Upper lobe of right lung (tissue), 1 donor: Measurements from ENCODE around the gene PLRG1. TPM values are rescaled to one million over a fixed set of nuclear protein-coding genes. Genes with fewer than 3 reads are reported as not detected.
A peak's percentile ranks its signal among the peaks of the same experiment; 100 is the strongest.

ENCODE experiments used
- ATAC-seq: fragments of 200-7000 bp; cut with Tn5 transposase; one replicate; pipeline ENCODE4 v1.9.1; 2020; ENCODE audit warnings: mild to moderate bottlenecking, moderate library complexity
- DNase-seq: peaks from one replicate; pipeline ENCODE4 v3.0.0-alpha.2; 2020
- H3K27ac ChIP-seq: fragments of 200-600 bp; one replicate; pipeline ENCODE4 v1.8.0; 2022
- H3K27me3 ChIP-seq: fragments of 200-600 bp; one replicate; pipeline ENCODE4 v1.8.0; 2022; ENCODE audit warnings: mild to moderate bottlenecking
- H3K36me3 ChIP-seq: fragments of 200-600 bp; one replicate; pipeline ENCODE4 v1.8.0; 2022
- H3K4me1 ChIP-seq: fragments of 200-600 bp; one replicate; pipeline ENCODE4 v1.8.0; 2022
- H3K4me3 ChIP-seq: fragments of 200-600 bp; one replicate; pipeline ENCODE4 v1.8.0; 2022; ENCODE audit warnings: mild to moderate bottlenecking
- H3K9me3 ChIP-seq: fragments of 200-600 bp; one replicate; pipeline ENCODE4 v1.8.0; 2022
- intact Hi-C: fragments of 100-400 bp; cut with DNase I; formaldehyde crosslinking; loops from one replicate; pipeline ENCODE4 v1.11.0; 2022
- total RNA-seq: library from RNA; stranded (reverse); fragmentation: NEBNext Ultra II Directional; extraction: Animal tissue kit (Norgen Biotek cat#: 25700); gene quantifications from one replicate; pipeline ENCODE4 v1.2.1, GENCODE V29; 2021
- TF ChIP-seq, protein P1 (sequence below): fragments of 200-600 bp; IDR thresholded peaks from one replicate; pipeline ENCODE4 v1.8.0; 2022; ENCODE audit warnings: antibody characterized with exemption
- donor health status: DM: no; HTN: yes; CAD: no; lungs with severe emphysema.

PLRG1 gene
- total RNA-seq, 1 donor from 2014 or later, result 68.8 TPM

DNA sequence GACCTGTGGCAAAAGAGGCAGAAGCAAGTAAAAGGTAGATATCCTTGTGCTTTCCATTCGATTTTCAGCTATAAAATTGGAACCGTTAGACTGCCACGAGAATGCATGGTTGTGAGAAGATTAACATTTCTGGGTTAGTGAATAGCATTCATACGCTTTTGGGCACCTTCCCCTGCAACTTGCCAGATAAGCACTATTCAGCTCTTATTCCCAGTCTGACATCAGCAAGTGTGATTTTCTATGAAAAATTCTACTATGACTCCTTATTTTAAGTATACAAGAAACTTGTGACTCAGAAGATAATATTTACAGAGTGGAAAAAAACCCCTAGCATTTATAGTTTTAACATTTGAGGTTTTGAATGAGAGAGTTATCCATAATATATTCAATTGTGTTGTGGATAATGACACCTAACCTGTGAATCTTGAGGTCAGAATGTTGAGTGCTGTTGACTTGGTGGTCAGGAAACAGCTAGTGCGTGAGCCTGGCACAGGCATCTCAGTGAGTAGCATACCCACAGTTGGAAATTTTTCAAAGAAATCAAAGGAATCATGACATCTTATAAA is 16.5 kb upstream of the PLRG1 start:
- intact Hi-C loops, result no loop called here
- H3K4me3 ChIP-seq, result no peak overlapping the region

DNA sequence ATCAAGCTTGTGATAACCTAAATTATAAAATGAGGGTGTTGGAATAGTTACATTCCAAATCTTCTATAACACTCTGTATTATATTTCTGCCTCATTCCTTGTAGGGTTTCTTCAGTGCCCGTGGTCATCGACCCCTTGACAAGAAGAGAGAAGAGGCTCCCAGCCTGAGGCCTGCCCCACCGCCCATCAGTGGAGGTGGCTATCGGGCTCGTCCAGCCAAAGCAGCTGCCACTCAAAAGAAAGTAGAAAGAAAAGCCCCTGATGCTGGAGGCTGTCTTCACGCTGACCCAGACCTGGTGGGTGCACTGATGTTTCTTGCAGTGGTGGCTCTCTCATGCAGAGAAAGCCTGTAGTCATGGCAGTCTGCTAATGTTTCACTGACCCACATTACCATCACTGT is 15.5 kb upstream of the PLRG1 start:
- Histone ChIP-seq H3K4me3 (no peak overlapping the region), H3K4me1 (no peaks in the 10 kb centered on the region), H3K27ac (no peak overlapping the region), H3K36me3 (no peaks in the 10 kb centered on the region), H3K9me3 (no peaks in the 10 kb centered on the region), H3K27me3 (no peaks in the 10 kb centered on the region)
- intact Hi-C loops, result no loop called here
- no peak for DNase-seq
- TF ChIP-seq, protein P1, sequence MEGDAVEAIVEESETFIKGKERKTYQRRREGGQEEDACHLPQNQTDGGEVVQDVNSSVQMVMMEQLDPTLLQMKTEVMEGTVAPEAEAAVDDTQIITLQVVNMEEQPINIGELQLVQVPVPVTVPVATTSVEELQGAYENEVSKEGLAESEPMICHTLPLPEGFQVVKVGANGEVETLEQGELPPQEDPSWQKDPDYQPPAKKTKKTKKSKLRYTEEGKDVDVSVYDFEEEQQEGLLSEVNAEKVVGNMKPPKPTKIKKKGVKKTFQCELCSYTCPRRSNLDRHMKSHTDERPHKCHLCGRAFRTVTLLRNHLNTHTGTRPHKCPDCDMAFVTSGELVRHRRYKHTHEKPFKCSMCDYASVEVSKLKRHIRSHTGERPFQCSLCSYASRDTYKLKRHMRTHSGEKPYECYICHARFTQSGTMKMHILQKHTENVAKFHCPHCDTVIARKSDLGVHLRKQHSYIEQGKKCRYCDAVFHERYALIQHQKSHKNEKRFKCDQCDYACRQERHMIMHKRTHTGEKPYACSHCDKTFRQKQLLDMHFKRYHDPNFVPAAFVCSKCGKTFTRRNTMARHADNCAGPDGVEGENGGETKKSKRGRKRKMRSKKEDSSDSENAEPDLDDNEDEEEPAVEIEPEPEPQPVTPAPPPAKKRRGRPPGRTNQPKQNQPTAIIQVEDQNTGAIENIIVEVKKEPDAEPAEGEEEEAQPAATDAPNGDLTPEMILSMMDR, result no peak
- ATAC-seq, result no peak

More for the DNA sequence above, 16.5 kb upstream of the PLRG1 start:
- DNase-seq, result no peak
- H3K4me1 ChIP-seq, result no peaks in the 10 kb centered on the region
- no peaks in the 10 kb centered on the region for H3K36me3 ChIP-seq
- TF ChIP-seq, protein P1, result no peak
- H3K27ac ChIP-seq, result no peak overlapping the region
- H3K27me3 ChIP-seq, result no peaks in the 10 kb centered on the region
- H3K9me3 ChIP-seq, result no peaks in the 10 kb centered on the region
- no peak for ATAC-seq

DNA sequence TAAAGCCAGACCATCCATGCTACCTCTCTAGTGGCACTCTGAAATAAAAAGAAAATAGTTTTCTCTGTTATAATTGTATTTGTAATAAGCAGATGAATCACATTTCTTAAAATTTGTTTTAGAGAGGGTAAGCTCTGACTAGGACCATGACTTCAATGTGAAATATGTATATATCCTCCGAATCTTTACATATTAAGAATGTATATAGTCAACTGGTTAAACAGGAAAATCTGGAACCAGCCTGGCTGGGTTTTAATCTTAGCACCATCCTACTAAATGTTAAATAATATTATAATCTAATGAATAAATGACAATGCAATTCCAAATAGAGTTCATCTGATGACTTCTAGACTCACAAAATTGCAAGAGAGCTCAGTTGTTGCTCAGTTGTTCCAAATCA is 14.1 kb upstream of the PLRG1 start:
- no peaks in the 10 kb centered on the region for H3K36me3 ChIP-seq
- DNase-seq, result no peak
- H3K4me1 ChIP-seq, result no peaks in the 10 kb centered on the region
- TF ChIP-seq, protein P1, result no peak
- no peak overlapping the region for H3K4me3 ChIP-seq
- no peaks in the 10 kb centered on the region for H3K27me3 ChIP-seq
- no peak overlapping the region for H3K27ac ChIP-seq
- no peak for ATAC-seq
- H3K9me3 ChIP-seq, result no peaks in the 10 kb centered on the region
- intact Hi-C loops, result no loop called here

DNA sequence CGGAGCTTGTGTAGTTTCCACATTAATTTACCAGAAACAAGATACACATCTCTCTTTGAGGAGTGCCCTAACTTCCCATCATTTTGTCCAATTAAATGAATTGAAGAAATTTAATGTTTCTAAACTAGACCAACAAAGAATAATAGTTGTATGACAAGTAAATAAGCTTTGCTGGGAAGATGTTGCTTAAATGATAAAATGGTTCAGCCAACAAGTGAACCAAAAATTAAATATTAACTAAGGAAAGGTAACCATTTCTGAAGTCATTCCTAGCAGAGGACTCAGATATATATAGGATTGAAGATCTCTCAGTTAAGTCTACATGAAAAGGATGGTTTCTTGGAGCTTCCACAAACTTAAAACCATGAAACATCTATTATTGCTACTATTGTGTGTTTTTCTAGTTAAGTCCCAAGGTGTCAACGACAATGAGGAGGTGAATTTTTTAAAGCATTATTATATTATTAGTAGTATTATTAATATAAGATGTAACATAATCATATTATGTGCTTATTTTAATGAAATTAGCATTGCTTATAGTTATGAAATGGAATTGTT is 12.6 kb upstream of the PLRG1 start, which contains the start of gene FGB:
FGB (plus strand) TSS at position 315 of the 558 bp plus-strand sequence; CDS start at position 323, 8 bp downstream.
- no peak within 1 kb of the TSS for H3K27ac ChIP-seq
- H3K4me3 ChIP-seq, result no peak within 1 kb of the TSS
- H3K27me3 ChIP-seq, result no peaks in the 10 kb centered on the region
- TF ChIP-seq, protein P1, result no peak
- ATAC-seq (no peak), DNase-seq (no peak)
- H3K36me3 ChIP-seq, result no peaks in the 10 kb centered on the region
- H3K9me3 ChIP-seq, result no peaks in the 10 kb centered on the region
- no peaks in the 10 kb centered on the region for H3K4me1 ChIP-seq
- intact Hi-C loops, result no loop called here

DNA sequence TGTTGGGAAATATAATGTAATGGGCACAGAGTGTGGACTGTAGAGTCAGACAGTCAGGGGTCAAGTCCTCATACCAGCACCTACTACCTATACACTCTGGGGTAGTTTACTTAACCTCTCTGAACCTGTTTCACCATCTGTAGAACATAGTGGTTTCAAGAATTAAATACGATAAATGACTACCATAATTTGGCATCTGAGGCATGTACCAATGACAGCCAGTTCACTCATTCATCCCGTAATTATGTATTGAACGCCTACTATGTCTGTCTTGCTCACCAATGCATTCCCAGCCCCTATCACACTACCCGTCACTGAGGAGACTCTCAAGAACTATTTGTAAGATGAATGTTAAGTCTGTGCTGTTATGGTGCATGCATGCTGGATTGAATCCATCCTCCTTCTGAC is 10.6 kb upstream of the PLRG1 start:
- Histone ChIP-seq H3K4me1 (no peaks in the 10 kb centered on the region), H3K27me3 (no peaks in the 10 kb centered on the region), H3K27ac (no peak overlapping the region), H3K9me3 (no peaks in the 10 kb centered on the region), H3K36me3 (no peaks in the 10 kb centered on the region), H3K4me3 (no peak overlapping the region)
- no peak for DNase-seq
- peak; percentile 28 for ATAC-seq
- TF ChIP-seq, protein P1, result no peak
- intact Hi-C loops, result no loop called here

DNA sequence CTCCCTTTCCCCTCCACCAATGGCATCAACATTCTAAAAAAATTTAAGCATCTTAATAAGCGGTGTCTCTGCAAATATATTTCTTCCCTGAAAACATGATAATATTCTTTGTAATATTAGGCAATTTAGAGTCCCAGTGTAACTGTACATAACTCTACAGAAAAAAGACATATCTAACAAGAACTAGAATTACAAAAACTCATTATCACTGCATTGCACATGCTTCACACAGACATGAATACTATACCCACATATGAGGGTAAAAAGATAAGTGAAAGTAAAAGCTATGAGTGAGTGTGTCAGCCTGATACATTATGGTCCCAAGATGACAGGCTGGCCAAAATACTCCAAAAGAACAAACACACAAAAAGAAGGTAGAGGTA is 10.2 kb upstream of the PLRG1 start:
- no peaks in the 10 kb centered on the region for H3K27me3 ChIP-seq
- intact Hi-C loops, result no loop called here
- no peak overlapping the region for H3K4me3 ChIP-seq
- no peaks in the 10 kb centered on the region for H3K36me3 ChIP-seq
- no peak overlapping the region for H3K27ac ChIP-seq
- no peaks in the 10 kb centered on the region for H3K9me3 ChIP-seq
- TF ChIP-seq, protein P1, result no peak
- no peak for DNase-seq
- H3K4me1 ChIP-seq, result no peaks in the 10 kb centered on the region
- no peak for ATAC-seq
